Psoas muscle (tissue), 8 donors: ENCODE measurements around the gene FRMPD4. TPM values are rescaled to one million over a fixed set of nuclear protein-coding genes. Genes with fewer than 3 reads are reported as not detected.

ENCODE experiments used
- ATAC-seq, 4 donors: fragments of 200-7000 bp; cut with Tn5 transposase; one replicate each; pipeline ENCODE4 v1.9.1; 2020; ENCODE audit warnings: moderate library complexity in 3 of 4, mild to moderate bottlenecking in 2 of 4
- DNase-seq, 2 donors: peaks; one replicate each; pipeline ENCODE4 v3.0.0-alpha.2; 2020
- H3K27ac ChIP-seq: fragments of 200-600 bp; one replicate; pipeline ENCODE4 v1.8.0; 2022
- H3K27me3 ChIP-seq, 3 donors: fragments of 200-600 bp in 1 of 3; one replicate each; pipeline versions ENCODE4 v1.6.1 to v1.8.0; 2013 to 2022; ENCODE audit warnings: low read length in 2 of 3, mild to moderate bottlenecking in 2 of 3, moderate library complexity in 1 of 3; ENCODE audit not compliant: insufficient read depth in 3 of 3
- H3K36me3 ChIP-seq, 2 donors: fragments of 200-600 bp in 1 of 2; one replicate each; pipeline versions ENCODE4 v1.6.1 to v1.8.0; 2013 to 2022; ENCODE audit warnings: low read depth in 1 of 2, mild to moderate bottlenecking in 1 of 2, moderate library complexity in 1 of 2; ENCODE audit not compliant: insufficient read depth in 1 of 2
- H3K4me1 ChIP-seq: fragments of 200-600 bp; one replicate; pipeline ENCODE4 v1.8.0; 2022
- H3K4me3 ChIP-seq: fragments of 200-600 bp; one replicate; pipeline ENCODE4 v1.8.0; 2022; ENCODE audit warnings: mild to moderate bottlenecking
- H3K9me3 ChIP-seq: fragments of 200-600 bp; one replicate; pipeline ENCODE4 v1.8.0; 2022
- CTCF ChIP-seq: fragments of 200-600 bp; IDR thresholded peaks from one replicate; pipeline ENCODE4 v1.8.0; 2022; ENCODE audit warnings: antibody characterized with exemption
- WGBS, 3 donors: extraction: QIAGEN DNeasy Blood & Tissue Kit; methylation state at CpG; one replicate each; pipeline versions ENCODE4 v1.1.6 to v1.1.7; 2013; 5-methylcytosine and 5-hydroxymethylcytosine counted together
- intact Hi-C, 2 donors: fragments of 100-400 bp; cut with DNase I; formaldehyde crosslinking; loops; one replicate each; pipeline versions ENCODE4 v1.11.0 to v1.14.2; 2022
- polyA plus RNA-seq, 3 donors: library from polyadenylated mRNA; stranded (reverse); fragments of 200-250 nt; gene quantifications; one replicate each; pipeline ENCODE4 v1.2.3, GENCODE V29; 2013
- total RNA-seq, 4 donors: library from RNA; stranded (reverse); fragmentation: NEBNext Ultra II Directional in 2 of 4; extraction: Animal tissue kit (Norgen Biotek cat#: 25700) in 2 of 4; gene quantifications; one replicate each; pipeline versions ENCODE4 v1.2.1 to v1.2.4, GENCODE V29; 2021 to 2023
- donor health status: healthy with polysubstance abuse.
- donor health status: DM: no; HTN: no; CAD: no; lungs with moderate emphysema.
- donor health status: Bipolar disorder and iron deficiency.
- donor health status: healthy.
- donor health status: DM: yes; HTN: yes; CAD: no.
- donor health status: DM: no; HTN: no; CAD: no.
- donor health status: DM: no; HTN: no; CAD: no.
- donor health status: DM: yes; HTN: yes; CAD: no.

The FRMPD4 gene
- total and polyA plus RNA-seq, 7 donors, result 0.01 to 0.79 (median 0.06) TPM; not detected in 1

- intact Hi-C loops, result no loop called here
Measured at GRCh38 chrX:12693754-12694153, 555.5 kb downstream of the FRMPD4 start.

GRCh38 chrX:12700745-12701144 lies 562.5 kb downstream of the FRMPD4 start:
- 34 to 49% (median 44%) methylated on average over 4 of the region's 4 CpGs for WGBS, 3 donors
- no peak for TF ChIP-seq CTCF

More at GRCh38 chrX:12693754-12694153, 555.5 kb downstream of the FRMPD4 start:
- no peak for DNase-seq
- no peak for ATAC-seq
- no peak overlapping the region for H3K27ac ChIP-seq
- no peaks in the 10 kb centered on the region for H3K9me3 ChIP-seq
- no peak overlapping the region for H3K4me3 ChIP-seq
- no peaks in the 10 kb centered on the region for H3K4me1 ChIP-seq
- WGBS, 3 donors, result 44 to 60% (median 51%) methylated on average over 2 of the region's 2 CpGs
- TF ChIP-seq CTCF, result no peak
- H3K27me3 ChIP-seq, result peaks cover 0 to 12% (median 0%) of the 10 kb centered on the region in 3 donors
- no peaks in the 10 kb centered on the region for H3K36me3 ChIP-seq

GRCh38 chrX:12701628-12702027 lies 563.4 kb downstream of the FRMPD4 start:
- H3K27me3 ChIP-seq, result peaks cover 0 to 9% (median 0%) of the 10 kb centered on the region in 3 donors
- peak in 1 of 2 donors; percentile 20 for DNase-seq
- H3K4me1 ChIP-seq, result no peaks in the 10 kb centered on the region
- H3K36me3 ChIP-seq, result no peaks in the 10 kb centered on the region
- H3K27ac ChIP-seq, result no peak overlapping the region
- TF ChIP-seq CTCF, result peak; percentile 29
- 19 to 33% (median 21%) methylated on average over 18 of the region's 18 CpGs for WGBS, 3 donors
- H3K9me3 ChIP-seq, result no peaks in the 10 kb centered on the region
- intact Hi-C loops, result loop anchor here in 1 of 2 donors (5.0 kb wide), 1 partner anchor 619 kb away; no protein-coding TSS in a partner anchor
- no peak overlapping the region for H3K4me3 ChIP-seq
- peak; percentile 65 to 87 (median 80) for ATAC-seq

More at GRCh38 chrX:12700745-12701144, 562.5 kb downstream of the FRMPD4 start:
- DNase-seq (no peak), ATAC-seq (no peak)
- Histone ChIP-seq H3K27me3 (peaks cover 0 to 10% (median 0%) of the 10 kb centered on the region in 3 donors), H3K9me3 (no peaks in the 10 kb centered on the region), H3K27ac (no peak overlapping the region), H3K36me3 (no peaks in the 10 kb centered on the region), H3K4me3 (no peak overlapping the region), H3K4me1 (no peaks in the 10 kb centered on the region)
- intact Hi-C loops, result loop anchor here in 1 of 2 donors (5.0 kb wide), 1 partner anchor 618 kb away; no protein-coding TSS in a partner anchor

- Histone ChIP-seq H3K9me3 (no peaks in the 10 kb centered on the region), H3K27me3 (peaks cover 0 to 6% (median 0%) of the 10 kb centered on the region in 3 donors), H3K4me3 (no peak overlapping the region), H3K4me1 (no peaks in the 10 kb centered on the region), H3K36me3 (no peaks in the 10 kb centered on the region), H3K27ac (no peak overlapping the region)
- DNase-seq (no peak), ATAC-seq (no peak)
- WGBS, 3 donors, result 54 to 64% (median 59%) methylated on average over 3 of the region's 3 CpGs
- intact Hi-C loops, result loop anchor here in 1 of 2 donors (5.0 kb wide), 1 partner anchor 620 kb away; no protein-coding TSS in a partner anchor
- no peak for TF ChIP-seq CTCF
Measured at GRCh38 chrX:12702509-12703091, 564.3 kb downstream of the FRMPD4 start.
